ENCODE measurements around the gene KCNQ5. TPM values are rescaled to one million over a fixed set of nuclear protein-coding genes. Genes with fewer than 3 reads are reported as not detected.

Gene KCNQ5
- total RNA-seq, 1 experiment from 2014 or later: 0.07 TPM

DNA sequence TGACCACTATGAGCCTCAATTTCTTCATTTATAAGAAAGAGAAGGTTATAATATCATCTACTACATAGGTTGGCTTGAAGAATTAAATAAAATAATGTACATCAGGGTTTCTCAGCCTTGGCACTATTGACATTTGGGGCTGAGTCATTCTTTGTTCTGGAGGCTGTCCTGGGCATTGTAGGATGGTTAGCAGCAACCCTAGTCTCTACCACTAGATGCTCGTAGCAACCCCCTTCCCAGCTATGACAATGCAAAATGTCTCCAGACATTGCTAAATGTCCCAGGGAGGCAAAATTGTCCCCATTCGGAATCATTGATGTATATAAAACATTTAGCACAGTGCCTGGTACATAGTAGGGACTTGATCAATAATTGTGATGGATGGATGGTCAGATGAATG is 451.4 kb downstream of the KCNQ5 start:
- no peak overlapping the region for H3K4ac ChIP-seq (ENCODE audit: low read depth, low read length)
- no peaks in the 10 kb centered on the region for H3K79me2 ChIP-seq (ENCODE audit: insufficient read depth, low read length)
- Mint-ChIP-seq H3K27me3 (ENCODE audit: low read depth) (no peaks in the 10 kb centered on the region), H3K9me3 (no peaks in the 10 kb centered on the region), H3K4me1 (peaks cover 16 to 22% of the 10 kb centered on the region in 2 experiments), H3K27ac (no peak overlapping the region), H3K36me3 (ENCODE audit: insufficient read depth in 1 of 3, low read depth in 3 of 3) (no peaks in the 10 kb centered on the region; a peak in 1 of 7 replicates), H3K4me3 (no peak overlapping the region)
- H3K14ac ChIP-seq (ENCODE audit: insufficient read depth, low read length): no peak overlapping the region
- H3K9me3 ChIP-seq (ENCODE audit: control insufficient read depth, low read depth, low read length): no peaks in the 10 kb centered on the region
- no peak for DNase-seq
- no peak overlapping the region for H2BK120ac ChIP-seq (ENCODE audit: low read depth, low read length, poor library complexity, severe bottlenecking)
- no peak overlapping the region for H3K18ac ChIP-seq (ENCODE audit: insufficient read length, low read depth, low read length)
- H4K20me1 ChIP-seq (ENCODE audit: control insufficient read depth, insufficient read depth, insufficient read length): no peaks in the 10 kb centered on the region
- peaks cover 13% of the 10 kb centered on the region for H3K4me1 ChIP-seq (ENCODE audit: insufficient read depth, low read length)
- no peak overlapping the region for H3K9ac ChIP-seq (ENCODE audit: extremely low read depth, insufficient read length, low read length)
- H2BK20ac ChIP-seq (ENCODE audit: low read depth, low read length, poor library complexity, severe bottlenecking): no peak overlapping the region
- no peak overlapping the region for H2BK12ac ChIP-seq (ENCODE audit: insufficient read length, low read depth, low read length)
- H3K23me2 ChIP-seq (ENCODE audit: insufficient read length, low read depth, low read length, poor library complexity, severe bottlenecking): no peaks in the 10 kb centered on the region
- H3K56ac ChIP-seq (ENCODE audit: insufficient read length, low read depth, low read length): no peak overlapping the region
- H3K79me1 ChIP-seq (ENCODE audit: insufficient read depth, low read depth, low read length, poor library complexity, severe bottlenecking): no peaks in the 10 kb centered on the region
- no peak overlapping the region for H4K91ac ChIP-seq (ENCODE audit: insufficient read length, low read depth, low read length)
- H3K27me3 ChIP-seq (ENCODE audit: insufficient read depth, low read length): no peaks in the 10 kb centered on the region
- H2BK5ac ChIP-seq (ENCODE audit: insufficient read length, low read length): no peak overlapping the region
- H3T11ph ChIP-seq (ENCODE audit: low read length): no peak overlapping the region
- no peak overlapping the region for H2AFZ ChIP-seq (ENCODE audit: low read length)
- no peak overlapping the region for H3K23ac ChIP-seq (ENCODE audit: insufficient read length, low read depth, low read length)
- no peak overlapping the region for H4K8ac ChIP-seq (replicated peaks; ENCODE audit: insufficient read length, low read depth, low read length)
- no peak overlapping the region for H3K27ac ChIP-seq (ENCODE audit: insufficient read length, low read depth, low read length)
- no CpG with 5 or more reads among the region's 2 CpGs for WGBS (ENCODE audit: extremely low coverage, insufficient read length, low lambda C conversion rate)
- no peak overlapping the region for H4K5ac ChIP-seq (ENCODE audit: insufficient read length, low read depth, low read length)
- no peak overlapping the region for H3K4me2 ChIP-seq (ENCODE audit: insufficient read depth, insufficient read length, low read length)
- no peak overlapping the region for H2BK15ac ChIP-seq (ENCODE audit: low read depth, low read length)
- TF ChIP-seq, protein P1, sequence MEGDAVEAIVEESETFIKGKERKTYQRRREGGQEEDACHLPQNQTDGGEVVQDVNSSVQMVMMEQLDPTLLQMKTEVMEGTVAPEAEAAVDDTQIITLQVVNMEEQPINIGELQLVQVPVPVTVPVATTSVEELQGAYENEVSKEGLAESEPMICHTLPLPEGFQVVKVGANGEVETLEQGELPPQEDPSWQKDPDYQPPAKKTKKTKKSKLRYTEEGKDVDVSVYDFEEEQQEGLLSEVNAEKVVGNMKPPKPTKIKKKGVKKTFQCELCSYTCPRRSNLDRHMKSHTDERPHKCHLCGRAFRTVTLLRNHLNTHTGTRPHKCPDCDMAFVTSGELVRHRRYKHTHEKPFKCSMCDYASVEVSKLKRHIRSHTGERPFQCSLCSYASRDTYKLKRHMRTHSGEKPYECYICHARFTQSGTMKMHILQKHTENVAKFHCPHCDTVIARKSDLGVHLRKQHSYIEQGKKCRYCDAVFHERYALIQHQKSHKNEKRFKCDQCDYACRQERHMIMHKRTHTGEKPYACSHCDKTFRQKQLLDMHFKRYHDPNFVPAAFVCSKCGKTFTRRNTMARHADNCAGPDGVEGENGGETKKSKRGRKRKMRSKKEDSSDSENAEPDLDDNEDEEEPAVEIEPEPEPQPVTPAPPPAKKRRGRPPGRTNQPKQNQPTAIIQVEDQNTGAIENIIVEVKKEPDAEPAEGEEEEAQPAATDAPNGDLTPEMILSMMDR (conservative IDR thresholded peaks at IDR 0.05): no peak
- no peak overlapping the region for H2AK5ac ChIP-seq (ENCODE audit: insufficient read length, low read length)

All from H9 (cell line).